RWPE1 (cell line): ENCODE measurements around the gene CAB39.
A peak's percentile ranks its signal among the peaks of the same experiment; 100 is the strongest.

ENCODE experiments used
- CTCF ChIA-PET: fragments of 350-600 bp; sonication (Branson Sonifier 250); formaldehyde crosslinking; extraction: SDS; loops from one replicate; lab custom pipeline; 2021; lab: Yijun Ruan, JAX
- POLR2A ChIA-PET: fragments of 400-600 bp; formaldehyde crosslinking; extraction: SDS; loops from one replicate; lab custom pipeline; 2020; ENCODE audit warnings: antibody characterized with exemption; ENCODE audit not compliant: low non-redundant PET; lab: Yijun Ruan, JAX
- DNase-seq: peaks from one replicate; pipeline ENCODE4 v3.0.0; 2012; ENCODE audit warnings: low spot score
- H3K27ac ChIP-seq: fragments of 450-650 bp; 2 replicates; pipeline ENCODE4 v1.5.1; 2017
- CTCF ChIP-seq: fragments of 450-650 bp; conservative IDR thresholded peaks from 2 replicates; pipeline ENCODE4 v1.5.1; 2017; ENCODE audit warnings: low read depth, mild to moderate bottlenecking

The CAB39 gene

GRCh38 chr2:230749111-230749510, 36.5 kb downstream of the CAB39 start:
- no peak for DNase-seq
- TF ChIP-seq CTCF: no peak
- no peak overlapping the region for H3K27ac ChIP-seq
- ChIA-PET CTCF (no interaction called here), POLR2A (no interaction called here)

- ChIA-PET CTCF (interaction anchor here (0.6 kb wide), 1 partner anchor 307 kb away, joined by 5 read pairs; no protein-coding TSS in a partner anchor), POLR2A (no interaction called here)
- DNase-seq: peak; percentile 53
- no peak overlapping the region for H3K27ac ChIP-seq
- no peak for TF ChIP-seq CTCF
These were observed 38.4 kb downstream of the CAB39 start for GRCh38 chr2:230751062-230751461.

DNA sequence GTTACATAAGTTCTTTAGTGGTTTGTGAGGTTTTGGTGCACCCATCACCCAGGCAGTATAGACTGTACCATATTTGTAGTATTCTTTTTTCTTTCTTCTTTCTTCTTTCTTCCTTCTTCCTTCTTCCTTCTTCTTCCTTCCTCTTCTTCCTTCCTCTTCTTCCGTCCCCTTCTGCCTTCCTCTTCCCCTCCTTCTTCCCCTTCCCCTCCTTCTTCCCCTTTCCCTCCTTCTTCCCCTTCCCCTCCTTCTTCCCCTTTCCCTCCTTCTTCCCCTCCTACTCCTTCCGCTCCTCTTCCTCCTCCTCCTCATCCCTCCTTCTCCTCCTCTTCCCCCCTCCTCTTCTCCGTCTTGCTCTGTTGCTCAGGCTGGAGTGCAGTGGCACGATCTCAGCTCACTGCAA, 41.6 kb downstream of the CAB39 start:
- CTCF ChIA-PET: no interaction called here
- POLR2A ChIA-PET: no interaction called here
- TF ChIP-seq CTCF: no peak
- DNase-seq: no peak
- H3K27ac ChIP-seq: no peak overlapping the region

GRCh38 chr2:230757476-230757875, 44.8 kb downstream of the CAB39 start:
- POLR2A ChIA-PET: no interaction called here
- CTCF ChIA-PET: no interaction called here
- no peak for DNase-seq
- H3K27ac ChIP-seq: no peak overlapping the region
- no peak for TF ChIP-seq CTCF

GRCh38 chr2:230758566-230759480, 46.2 kb downstream of the CAB39 start:
- ChIA-PET POLR2A (interaction anchor here (0.6 kb wide), 1 partner anchor 385 kb away, joined by 4 read pairs; no protein-coding TSS in a partner anchor), CTCF (interaction anchor here (0.6 kb wide), 1 partner anchor 32 kb away, joined by 3 read pairs; no protein-coding TSS in a partner anchor)
- DNase-seq: no peak
- no peak overlapping the region for H3K27ac ChIP-seq
- TF ChIP-seq CTCF: no peak

DNA sequence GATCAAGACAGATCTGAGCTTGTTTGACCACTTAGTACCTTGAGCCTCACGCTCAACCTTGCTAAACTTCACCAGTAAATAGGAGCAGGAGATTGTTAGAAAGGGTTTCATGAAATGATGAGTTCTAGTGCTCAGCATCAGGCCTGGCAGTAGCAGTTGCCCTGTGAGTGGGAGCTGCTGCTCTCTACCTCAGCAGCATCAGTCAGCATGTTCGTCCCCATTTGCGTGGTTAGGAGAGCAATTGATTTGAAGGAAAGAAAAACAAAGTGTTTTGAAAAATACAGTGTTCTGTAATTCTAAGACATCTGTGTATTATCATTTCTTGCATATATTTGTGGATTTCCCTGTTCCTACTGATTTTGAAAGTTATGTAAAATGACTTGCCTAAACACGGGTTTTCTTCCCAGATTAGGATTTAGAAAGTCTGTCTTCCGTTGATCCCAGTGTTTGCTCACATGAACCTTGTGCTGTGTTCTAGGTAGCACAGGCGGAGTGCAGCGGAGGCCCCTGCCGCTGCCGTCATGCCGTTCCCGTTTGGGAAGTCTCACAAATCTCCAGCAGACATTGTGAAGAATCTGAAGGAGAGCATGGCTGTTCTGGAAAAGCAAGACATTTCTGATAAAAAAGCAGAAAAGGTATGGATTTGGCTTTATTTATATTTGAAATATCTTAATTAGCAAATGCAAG, 47.0 kb downstream of the CAB39 start:
- TF ChIP-seq CTCF: no peak
- ChIA-PET POLR2A (no interaction called here), CTCF (interaction anchor here (0.6 kb wide), 1 partner anchor 31 kb away, joined by 3 read pairs; no protein-coding TSS in a partner anchor)
- DNase-seq: no peak
- no peak overlapping the region for H3K27ac ChIP-seq
